ENCODE measurements around the gene CST3. TPM values are rescaled to one million over a fixed set of nuclear protein-coding genes. Genes with fewer than 3 reads are reported as not detected.
"Not testable (repeated sequence)": the region's sequence is repeated elsewhere in the genome, so short reads cannot be mapped to it uniquely, and the experiment has no call there.

Gene CST3
- total RNA-seq, 2 experiments from 2014 or later = 0.72 to 1.2 TPM

- ChIA-PET POLR2A (interaction anchor here (0.6 kb wide), 1 partner anchor 76 kb away, joined by 3 read pairs; no protein-coding TSS in a partner anchor), CTCF (no interaction called here)
- Mint-ChIP-seq H3K36me3 (ENCODE audit: low read depth) (no peaks in the 10 kb centered on the region), H3K9me3 (no peaks in the 10 kb centered on the region), H3K4me3 (no peak overlapping the region), H3K27ac (no peak overlapping the region), H3K27me3 (peaks cover 3% of the 10 kb centered on the region), H3K4me1 (ENCODE audit: low read depth) (no peaks in the 10 kb centered on the region)
- no peak for ATAC-seq
- intact Hi-C loops (cut with micrococcal nuclease) = no loop called here
- TF ChIP-seq, protein P1, sequence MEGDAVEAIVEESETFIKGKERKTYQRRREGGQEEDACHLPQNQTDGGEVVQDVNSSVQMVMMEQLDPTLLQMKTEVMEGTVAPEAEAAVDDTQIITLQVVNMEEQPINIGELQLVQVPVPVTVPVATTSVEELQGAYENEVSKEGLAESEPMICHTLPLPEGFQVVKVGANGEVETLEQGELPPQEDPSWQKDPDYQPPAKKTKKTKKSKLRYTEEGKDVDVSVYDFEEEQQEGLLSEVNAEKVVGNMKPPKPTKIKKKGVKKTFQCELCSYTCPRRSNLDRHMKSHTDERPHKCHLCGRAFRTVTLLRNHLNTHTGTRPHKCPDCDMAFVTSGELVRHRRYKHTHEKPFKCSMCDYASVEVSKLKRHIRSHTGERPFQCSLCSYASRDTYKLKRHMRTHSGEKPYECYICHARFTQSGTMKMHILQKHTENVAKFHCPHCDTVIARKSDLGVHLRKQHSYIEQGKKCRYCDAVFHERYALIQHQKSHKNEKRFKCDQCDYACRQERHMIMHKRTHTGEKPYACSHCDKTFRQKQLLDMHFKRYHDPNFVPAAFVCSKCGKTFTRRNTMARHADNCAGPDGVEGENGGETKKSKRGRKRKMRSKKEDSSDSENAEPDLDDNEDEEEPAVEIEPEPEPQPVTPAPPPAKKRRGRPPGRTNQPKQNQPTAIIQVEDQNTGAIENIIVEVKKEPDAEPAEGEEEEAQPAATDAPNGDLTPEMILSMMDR (IDR thresholded peaks at IDR 0.05) = no peak
- DNase-seq = no peak
Measured at GRCh38 chr20:23662276-23662870, 24.6 kb upstream of the CST3 start.

DNA sequence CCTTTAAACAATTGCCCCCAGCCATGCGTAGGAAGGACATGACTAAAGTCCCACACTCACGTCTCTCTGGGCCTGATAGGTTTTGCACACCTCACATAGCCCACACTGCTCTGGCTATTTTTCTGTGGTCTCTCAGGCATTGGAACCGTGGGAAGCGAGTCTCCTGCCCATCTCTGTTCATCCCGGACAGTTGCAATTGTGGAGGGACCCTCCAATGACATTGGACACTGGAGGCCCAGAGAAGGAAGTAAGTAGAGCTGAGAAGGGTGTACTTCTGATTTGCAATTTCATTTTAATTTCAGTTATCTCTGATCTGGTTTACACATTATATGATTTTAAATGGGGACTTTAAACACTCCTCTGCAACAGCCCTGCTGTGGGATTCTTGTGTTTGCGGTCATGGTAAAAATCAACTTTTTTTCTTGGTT is 23.3 kb upstream of the CST3 start:
- DNase-seq (no peak), ATAC-seq (no peak)
- Mint-ChIP-seq H3K4me1 (ENCODE audit: low read depth) (no peaks in the 10 kb centered on the region), H3K36me3 (ENCODE audit: low read depth) (no peaks in the 10 kb centered on the region), H3K27me3 (peaks cover 3% of the 10 kb centered on the region), H3K4me3 (no peak overlapping the region), H3K27ac (no peak overlapping the region), H3K9me3 (no peaks in the 10 kb centered on the region)
- intact Hi-C loops (cut with micrococcal nuclease) = no loop called here
- TF ChIP-seq, protein P1 (IDR thresholded peaks at IDR 0.05) = no peak
- POLR2A ChIA-PET = no interaction called here
- CTCF ChIA-PET = no interaction called here

GRCh38 chr20:23659989-23660837 is 22.5 kb upstream of the CST3 start:
- DNase-seq (no peak), ATAC-seq (no peak)
- CTCF ChIA-PET = no interaction called here
- no peaks in the 10 kb centered on the region for H3K4me1 Mint-ChIP-seq (ENCODE audit: low read depth)
- H3K27ac Mint-ChIP-seq = no peak overlapping the region
- intact Hi-C loops (cut with micrococcal nuclease) = no loop called here
- POLR2A ChIA-PET = no interaction called here
- H3K4me3 Mint-ChIP-seq = no peak overlapping the region
- H3K27me3 Mint-ChIP-seq = peaks cover 3% of the 10 kb centered on the region
- no peaks in the 10 kb centered on the region for H3K36me3 Mint-ChIP-seq (ENCODE audit: low read depth)
- TF ChIP-seq, protein P1 (IDR thresholded peaks at IDR 0.05) = no peak
- no peaks in the 10 kb centered on the region for H3K9me3 Mint-ChIP-seq

GRCh38 chr20:23659610-23659988 is 21.8 kb upstream of the CST3 start:
- ATAC-seq; H3K36me3 Mint-ChIP-seq (ENCODE audit: low read depth); CTCF ChIA-PET; POLR2A ChIA-PET; intact Hi-C loops (cut with micrococcal nuclease); H3K4me1 Mint-ChIP-seq (ENCODE audit: low read depth); H3K4me3 Mint-ChIP-seq; H3K27ac Mint-ChIP-seq; DNase-seq; H3K27me3 Mint-ChIP-seq; H3K9me3 Mint-ChIP-seq: not testable (repeated sequence)

DNA sequence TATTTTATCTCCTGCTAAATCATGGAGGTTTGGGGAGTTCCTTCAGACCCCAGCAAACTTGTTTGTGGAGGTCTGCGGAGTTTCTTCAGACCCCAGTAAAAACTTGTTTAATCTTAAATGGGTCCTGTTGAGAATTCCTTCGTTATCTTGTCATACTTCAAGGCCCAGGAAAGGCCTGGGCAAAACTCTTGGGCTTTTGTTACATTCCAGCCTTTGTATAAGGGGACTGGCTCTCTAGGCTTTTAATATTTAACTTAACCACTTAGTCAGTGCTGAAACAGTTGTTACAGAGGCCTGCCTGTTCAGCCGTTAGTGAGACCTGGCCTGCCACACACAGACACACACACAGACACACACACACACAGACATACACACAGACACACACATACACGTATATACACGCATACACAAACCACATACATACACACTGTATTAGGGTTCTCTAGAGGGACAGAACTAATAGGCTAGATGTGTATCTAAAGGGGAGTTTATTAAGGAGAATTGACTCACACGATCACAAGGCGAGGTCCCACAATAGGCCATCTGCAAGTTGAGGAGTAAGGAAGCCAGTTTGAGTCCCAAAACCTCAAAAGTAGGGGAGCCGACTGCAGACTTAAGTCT is 21.3 kb upstream of the CST3 start:
- CTCF ChIA-PET = no interaction called here
- no peak for ATAC-seq
- POLR2A ChIA-PET = no interaction called here
- H3K4me1 Mint-ChIP-seq (ENCODE audit: low read depth) = no peaks in the 10 kb centered on the region
- no peaks in the 10 kb centered on the region for H3K36me3 Mint-ChIP-seq (ENCODE audit: low read depth)
- TF ChIP-seq, protein P1 (IDR thresholded peaks at IDR 0.05) = no peak
- intact Hi-C loops (cut with micrococcal nuclease) = no loop called here
- no peaks in the 10 kb centered on the region for H3K9me3 Mint-ChIP-seq
- no peak overlapping the region for H3K27ac Mint-ChIP-seq
- DNase-seq = no peak
- H3K4me3 Mint-ChIP-seq = no peak overlapping the region
- peaks cover 3% of the 10 kb centered on the region for H3K27me3 Mint-ChIP-seq
